ENCODE results near the gene LYRM9. TPM values are rescaled to one million over a fixed set of nuclear protein-coding genes. Genes with fewer than 3 reads are reported as not detected.

LYRM9 gene
- polyA plus RNA-seq, 1 donor from 2014 or later: 83.8 TPM

DNA sequence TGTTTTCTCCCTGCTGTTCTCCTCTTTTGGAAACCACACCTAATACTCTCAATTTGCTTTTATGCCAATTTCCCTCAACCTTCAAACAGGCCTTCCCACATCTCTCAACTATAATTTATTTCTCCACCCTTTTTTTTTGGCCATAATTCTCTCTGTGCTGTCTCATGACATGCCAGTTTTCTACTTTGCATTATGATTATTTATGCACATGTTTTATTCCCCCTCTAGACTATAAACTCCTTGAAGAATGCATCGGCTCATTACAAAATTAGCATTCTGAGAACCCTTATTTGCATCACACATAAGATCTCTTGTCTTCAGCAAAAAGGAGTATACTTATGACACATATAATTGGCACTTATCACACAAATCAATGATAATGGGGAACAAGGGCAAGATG lies 10.9 kb upstream of the LYRM9 start:
- Histone ChIP-seq H3K4me2 (ENCODE audit: low read length) (no peak overlapping the region), H3K36me3 (ENCODE audit: insufficient read depth, low read length) (no peaks in the 10 kb centered on the region), H3K9me3 (ENCODE audit: low read length) (no peaks in the 10 kb centered on the region), H4K20me1 (ENCODE audit: insufficient read depth) (no peaks in the 10 kb centered on the region), H3K79me2 (replicated peaks; ENCODE audit: insufficient read depth, low read length) (no peaks in the 10 kb centered on the region), H3K27me3 (ENCODE audit: insufficient read depth, low read depth, low read length) (no peaks in the 10 kb centered on the region), H3F3A (ENCODE audit: insufficient read depth, low read length, poor library complexity, severe bottlenecking) (no peaks in the 10 kb centered on the region), H3K9ac (ENCODE audit: low read length) (no peak overlapping the region), H3K9me2 (ENCODE audit: insufficient read depth, low read length) (no peaks in the 10 kb centered on the region), H3K4me3 (ENCODE audit: low read length) (no peak overlapping the region), H3K27ac (ENCODE audit: low read length) (no peak overlapping the region), H2AFZ (ENCODE audit: low read depth, low read length) (no peak overlapping the region)
- TF ChIP-seq SMC3 (conservative IDR thresholded peaks at IDR 0.05; ENCODE audit: poor library complexity) (no peak), TAF1 (IDR thresholded peaks at IDR 0.05; ENCODE audit: low read depth) (no peak), EZH2 (IDR thresholded peaks at IDR 0.05; ENCODE audit: borderline replicate concordance, insufficient read depth, low read length, poor library complexity, severe bottlenecking) (no peak), MXI1 (conservative IDR thresholded peaks at IDR 0.05; ENCODE audit: poor library complexity, severe bottlenecking) (no peak), RAD21 (conservative IDR thresholded peaks at IDR 0.05) (no peak), EP300 (conservative IDR thresholded peaks at IDR 0.05; ENCODE audit: poor library complexity, severe bottlenecking) (no peak), POLR2AphosphoS5 (IDR thresholded peaks at IDR 0.05) (no peak)
- TF ChIP-seq, protein P1, sequence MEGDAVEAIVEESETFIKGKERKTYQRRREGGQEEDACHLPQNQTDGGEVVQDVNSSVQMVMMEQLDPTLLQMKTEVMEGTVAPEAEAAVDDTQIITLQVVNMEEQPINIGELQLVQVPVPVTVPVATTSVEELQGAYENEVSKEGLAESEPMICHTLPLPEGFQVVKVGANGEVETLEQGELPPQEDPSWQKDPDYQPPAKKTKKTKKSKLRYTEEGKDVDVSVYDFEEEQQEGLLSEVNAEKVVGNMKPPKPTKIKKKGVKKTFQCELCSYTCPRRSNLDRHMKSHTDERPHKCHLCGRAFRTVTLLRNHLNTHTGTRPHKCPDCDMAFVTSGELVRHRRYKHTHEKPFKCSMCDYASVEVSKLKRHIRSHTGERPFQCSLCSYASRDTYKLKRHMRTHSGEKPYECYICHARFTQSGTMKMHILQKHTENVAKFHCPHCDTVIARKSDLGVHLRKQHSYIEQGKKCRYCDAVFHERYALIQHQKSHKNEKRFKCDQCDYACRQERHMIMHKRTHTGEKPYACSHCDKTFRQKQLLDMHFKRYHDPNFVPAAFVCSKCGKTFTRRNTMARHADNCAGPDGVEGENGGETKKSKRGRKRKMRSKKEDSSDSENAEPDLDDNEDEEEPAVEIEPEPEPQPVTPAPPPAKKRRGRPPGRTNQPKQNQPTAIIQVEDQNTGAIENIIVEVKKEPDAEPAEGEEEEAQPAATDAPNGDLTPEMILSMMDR (IDR thresholded peaks at IDR 0.05; ENCODE audit: poor library complexity, severe bottlenecking): no peak
- TF ChIP-seq, protein P2, sequence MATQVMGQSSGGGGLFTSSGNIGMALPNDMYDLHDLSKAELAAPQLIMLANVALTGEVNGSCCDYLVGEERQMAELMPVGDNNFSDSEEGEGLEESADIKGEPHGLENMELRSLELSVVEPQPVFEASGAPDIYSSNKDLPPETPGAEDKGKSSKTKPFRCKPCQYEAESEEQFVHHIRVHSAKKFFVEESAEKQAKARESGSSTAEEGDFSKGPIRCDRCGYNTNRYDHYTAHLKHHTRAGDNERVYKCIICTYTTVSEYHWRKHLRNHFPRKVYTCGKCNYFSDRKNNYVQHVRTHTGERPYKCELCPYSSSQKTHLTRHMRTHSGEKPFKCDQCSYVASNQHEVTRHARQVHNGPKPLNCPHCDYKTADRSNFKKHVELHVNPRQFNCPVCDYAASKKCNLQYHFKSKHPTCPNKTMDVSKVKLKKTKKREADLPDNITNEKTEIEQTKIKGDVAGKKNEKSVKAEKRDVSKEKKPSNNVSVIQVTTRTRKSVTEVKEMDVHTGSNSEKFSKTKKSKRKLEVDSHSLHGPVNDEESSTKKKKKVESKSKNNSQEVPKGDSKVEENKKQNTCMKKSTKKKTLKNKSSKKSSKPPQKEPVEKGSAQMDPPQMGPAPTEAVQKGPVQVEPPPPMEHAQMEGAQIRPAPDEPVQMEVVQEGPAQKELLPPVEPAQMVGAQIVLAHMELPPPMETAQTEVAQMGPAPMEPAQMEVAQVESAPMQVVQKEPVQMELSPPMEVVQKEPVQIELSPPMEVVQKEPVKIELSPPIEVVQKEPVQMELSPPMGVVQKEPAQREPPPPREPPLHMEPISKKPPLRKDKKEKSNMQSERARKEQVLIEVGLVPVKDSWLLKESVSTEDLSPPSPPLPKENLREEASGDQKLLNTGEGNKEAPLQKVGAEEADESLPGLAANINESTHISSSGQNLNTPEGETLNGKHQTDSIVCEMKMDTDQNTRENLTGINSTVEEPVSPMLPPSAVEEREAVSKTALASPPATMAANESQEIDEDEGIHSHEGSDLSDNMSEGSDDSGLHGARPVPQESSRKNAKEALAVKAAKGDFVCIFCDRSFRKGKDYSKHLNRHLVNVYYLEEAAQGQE (IDR thresholded peaks at IDR 0.05; ENCODE audit: borderline replicate concordance): no peak

DNA sequence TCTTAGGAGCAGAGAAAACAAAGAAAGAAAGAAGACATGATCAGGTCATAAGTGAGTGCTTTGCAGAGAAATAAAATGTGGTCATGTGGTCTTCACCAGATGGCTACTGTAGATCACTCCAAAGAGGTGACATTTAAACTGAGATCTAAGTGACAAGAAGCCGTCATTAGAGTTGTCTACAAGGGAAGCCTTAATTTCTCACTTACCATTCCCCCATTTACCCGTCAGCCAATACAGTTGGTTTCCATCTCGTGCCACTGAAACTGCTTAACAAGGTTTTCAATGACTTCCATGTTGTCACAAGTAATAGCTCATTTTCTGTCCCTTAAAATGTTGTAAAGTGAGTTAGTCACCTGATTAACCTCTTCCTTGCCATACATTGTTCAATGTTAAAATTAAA lies 6.4 kb upstream of the LYRM9 start:
- H3K27me3 ChIP-seq (ENCODE audit: insufficient read depth, low read depth, low read length): no peaks in the 10 kb centered on the region
- no peaks in the 10 kb centered on the region for H4K20me1 ChIP-seq (ENCODE audit: insufficient read depth)
- no peaks in the 10 kb centered on the region for H3K9me3 ChIP-seq (ENCODE audit: low read length)
- H3K9ac ChIP-seq (ENCODE audit: low read length): no peak overlapping the region
- peak overlapping the region; percentile 48 for H3K27ac ChIP-seq (ENCODE audit: low read length)
- H3F3A ChIP-seq (ENCODE audit: insufficient read depth, low read length, poor library complexity, severe bottlenecking): no peaks in the 10 kb centered on the region
- no peaks in the 10 kb centered on the region for H3K36me3 ChIP-seq (ENCODE audit: insufficient read depth, low read length)
- H3K79me2 ChIP-seq (replicated peaks; ENCODE audit: insufficient read depth, low read length): no peaks in the 10 kb centered on the region
- TF ChIP-seq EP300 (conservative IDR thresholded peaks at IDR 0.05; ENCODE audit: poor library complexity, severe bottlenecking) (peak; percentile 69), EZH2 (IDR thresholded peaks at IDR 0.05; ENCODE audit: borderline replicate concordance, insufficient read depth, low read length, poor library complexity, severe bottlenecking) (no peak), POLR2AphosphoS5 (IDR thresholded peaks at IDR 0.05) (peak; percentile 39)
- H3K4me3 ChIP-seq (ENCODE audit: low read length): no peak overlapping the region
- H3K4me2 ChIP-seq (ENCODE audit: low read length): no peak overlapping the region
- H3K9me2 ChIP-seq (ENCODE audit: insufficient read depth, low read length): no peaks in the 10 kb centered on the region
- no peak overlapping the region for H2AFZ ChIP-seq (ENCODE audit: low read depth, low read length)
